K562 (cell line): ENCODE results near the gene B4GALNT4. TPM values are rescaled to one million over a fixed set of nuclear protein-coding genes. Genes with fewer than 3 reads are reported as not detected.

ENCODE experiments used
- CBX3 ChIP-seq, 2 experiments: IDR thresholded peaks; 1 replicate in 1 of 2; 2 replicates in 1 of 2; pipeline ENCODE4 v1.6.1; 2012; ENCODE audit warnings: inconsistent platforms in 2 of 2, low read length in 2 of 2, borderline replicate concordance in 1 of 2, control low read depth in 1 of 2
- CCAR2 ChIP-seq: fragments of 200-400 bp; formaldehyde crosslinking; IDR thresholded peaks from 2 replicates; pipeline ENCODE4 v1.6.1; 2017; ENCODE audit warnings: mild to moderate bottlenecking, low read depth, low read length
- JUNB ChIP-seq: fragments of 450-650 bp; formaldehyde crosslinking; conservative IDR thresholded peaks from 2 replicates; pipeline ENCODE4 v1.4.0; 2020; ENCODE audit warnings: mild to moderate bottlenecking
- L3MBTL2 ChIP-seq: fragments of 450-650 bp; IDR thresholded peaks from 2 replicates; pipeline ENCODE4 v1.6.1; 2016; ENCODE audit warnings: mild to moderate bottlenecking, moderate library complexity
- MGA ChIP-seq: fragments of 450-650 bp; IDR thresholded peaks from 2 replicates; pipeline ENCODE4 v1.6.1; 2016; ENCODE audit warnings: mild to moderate bottlenecking, moderate library complexity
- NFXL1 ChIP-seq: fragments of 450-650 bp; formaldehyde crosslinking; IDR thresholded peaks from 2 replicates; pipeline ENCODE4 v1.4.0; 2021; ENCODE audit warnings: mild to moderate bottlenecking
- PTRF ChIP-seq: fragments of 450-650 bp; IDR thresholded peaks from 2 replicates; pipeline ENCODE4 v1.6.1; 2016; ENCODE audit warnings: mild to moderate bottlenecking, missing genetic modification characterization, missing compliant biosample characterization
- RNF219 ChIP-seq: fragments of 250-450 bp; sonication (Bioruptor Pico); IDR thresholded peaks from 2 replicates; pipeline ENCODE4 v1.5.0; 2022; ENCODE audit warnings: mild to moderate bottlenecking
- SNIP1 ChIP-seq: fragments of 450-650 bp; IDR thresholded peaks from 2 replicates; pipeline ENCODE4 v1.7.1; 2017; ENCODE audit warnings: low read depth, mild to moderate bottlenecking
- TCF3 ChIP-seq: sonication (generic); formaldehyde crosslinking; IDR thresholded peaks from 2 replicates; pipeline ENCODE4 v1.4.0; 2020; ENCODE audit warnings: mild to moderate bottlenecking, missing genetic modification reagents
- ZNF518B ChIP-seq: fragments of 250-450 bp; sonication (Bioruptor Pico); IDR thresholded peaks from 2 replicates; pipeline ENCODE4 v1.5.0; 2021; ENCODE audit warnings: mild to moderate bottlenecking, moderate library complexity
- ZNF695 ChIP-seq: fragments of 450-650 bp; formaldehyde crosslinking; IDR thresholded peaks from 2 replicates; pipeline ENCODE4 v1.4.0; 2020; ENCODE audit warnings: mild to moderate bottlenecking, moderate library complexity
- polyA plus RNA-seq, 8 experiments: library from polyadenylated mRNA; depleted of rRNA in 4 of 8; stranded (reverse) in 5 of 8; unstranded in 3 of 8; fragments of >200 nt; fragmentation: Nextera tagmentation in 2 of 8; fragmentation: Illumina TruSeq in 1 of 8; extraction: Ambion mirVana in 2 of 8; extraction: Trizol in 1 of 8; gene quantifications; 2 replicates each; pipeline versions ENCODE4 v1.2.1 to v1.2.3, GENCODE V29; 2011 to 2014; ENCODE audit warnings: inconsistent platforms in 1 of 8, missing spikeins in 1 of 8
- total RNA-seq, 7 experiments: library from RNA; depleted of rRNA in 6 of 7; stranded (reverse); fragments of >200 nt in 6 of 7; fragmentation: Illumina TruSeq in 2 of 7; extraction: Trizol in 2 of 7; gene quantifications; 2 replicates each; pipeline versions ENCODE4 v1.2.1 to v1.2.3, GENCODE V29; 2011 to 2021; ENCODE audit warnings: low replicate concordance in 1 of 7

Gene B4GALNT4
- total and polyA plus RNA-seq, 9 of the 15 experiments (the other 6 are each of a cell fraction or from before 2014, with no cell fraction given) = 0.20 to 37.1 (median 10.8) TPM; not detected in 1

GRCh38 chr11:337711-338110 is 31.6 kb upstream of the B4GALNT4 start (continued):
- TF ChIP-seq MGA = no peak
- no peak for TF ChIP-seq ZNF518B (CRISPR knock-in tag)
- TF ChIP-seq RNF219 = no peak
- no peak for TF ChIP-seq ZNF695
- no peak for TF ChIP-seq TCF3 (CRISPR knock-in tag)
- no peak for TF ChIP-seq CBX3 (IDR thresholded peaks at IDR 0.05; ENCODE audit: borderline replicate concordance in 1 of 2, low read length in 2 of 2)
- no peak for TF ChIP-seq L3MBTL2
- TF ChIP-seq CCAR2 = no peak
- no peak for TF ChIP-seq NFXL1 (CRISPR knock-in tag)
- TF ChIP-seq SNIP1 = no peak
- no peak for TF ChIP-seq JUNB
- TF ChIP-seq PTRF (tag) = no peak
